Glutamatergic neuron (in vitro differentiated cells): ENCODE data around the gene RAB6D. TPM values are rescaled to one million over a fixed set of nuclear protein-coding genes. Genes with fewer than 3 reads are reported as not detected.

ENCODE experiments used
- total RNA-seq: library from RNA; stranded (reverse); fragmentation: NEBNext Ultra II Directional; extraction: Animal tissue kit (Norgen Biotek cat#: 25700); gene quantifications from one replicate; pipeline ENCODE4 v1.2.1, GENCODE V29; 2021; ENCODE audit not compliant: unreplicated experiment

RAB6D gene
- total RNA-seq, 1 donor from 2014 or later: not detected

Other genes starting within 250 kb of the RAB6D start
- 1.4 TPM for gene POTEE, start 154.6 kb downstream of the RAB6D start, total RNA-seq
- not detected for gene TUBA3D, start 112.0 kb upstream of the RAB6D start, total RNA-seq
- gene MZT2A, start 128.2 kb upstream of the RAB6D start, total RNA-seq: 100 TPM
- 0.54 TPM for gene CCDC74A, start 163.7 kb upstream of the RAB6D start, total RNA-seq